ENCODE data around the gene SLC26A11.

SLC26A11 gene

GRCh38 chr17:80209765-80210164, 10.5 kb upstream of the SLC26A11 start:
- no peaks in the 10 kb centered on the region for H4K20me1 ChIP-seq
- TF ChIP-seq Cebpa-rat (IDR thresholded peaks at IDR 0.05), result no peak
- H3K4me3 ChIP-seq, result no peak overlapping the region
- no peak overlapping the region for H3K4me2 ChIP-seq
- no peaks in the 10 kb centered on the region for H3K36me3 ChIP-seq
- peaks cover 11% of the 10 kb centered on the region for H3K4me1 ChIP-seq
- no peaks in the 10 kb centered on the region for H3K9me3 ChIP-seq
- H3K27ac ChIP-seq, result no peak overlapping the region
- no peaks in the 10 kb centered on the region for H3K27me3 ChIP-seq
- H3K9ac ChIP-seq, result no peak overlapping the region

GRCh38 chr17:80210348-80211108, 9.7 kb upstream of the SLC26A11 start:
- peaks cover 10% of the 10 kb centered on the region for H3K4me1 ChIP-seq
- no peak overlapping the region; the same call in 1 of the 2 replicates for H3K4me2 ChIP-seq
- no peak overlapping the region for H3K27ac ChIP-seq
- TF ChIP-seq Cebpa-rat (IDR thresholded peaks at IDR 0.05), result no peak
- no peaks in the 10 kb centered on the region for H3K36me3 ChIP-seq
- no peaks in the 10 kb centered on the region for H3K27me3 ChIP-seq
- H3K9me3 ChIP-seq, result no peaks in the 10 kb centered on the region
- H3K4me3 ChIP-seq, result no peak overlapping the region
- no peak overlapping the region for H3K9ac ChIP-seq
- no peaks in the 10 kb centered on the region for H4K20me1 ChIP-seq

- Histone ChIP-seq H3K4me1 (peaks cover 10% of the 10 kb centered on the region), H4K20me1 (no peaks in the 10 kb centered on the region), H3K4me3 (no peak overlapping the region), H3K4me2 (no peak overlapping the region), H3K27ac (no peak overlapping the region), H3K27me3 (no peaks in the 10 kb centered on the region), H3K9ac (no peak overlapping the region), H3K36me3 (no peaks in the 10 kb centered on the region), H3K9me3 (no peaks in the 10 kb centered on the region)
- no peak for TF ChIP-seq Cebpa-rat (IDR thresholded peaks at IDR 0.05)
These were observed 8.1 kb upstream of the SLC26A11 start for GRCh38 chr17:80212109-80212508.

- Histone ChIP-seq H3K27me3 (no peaks in the 10 kb centered on the region), H3K9me3 (no peaks in the 10 kb centered on the region), H4K20me1 (peaks cover 1% of the 10 kb centered on the region), H3K4me2 (no peak overlapping the region), H3K9ac (no peak overlapping the region), H3K4me3 (no peak overlapping the region), H3K27ac (no peak overlapping the region), H3K36me3 (no peaks in the 10 kb centered on the region), H3K4me1 (peaks cover 10% of the 10 kb centered on the region)
- no peak for TF ChIP-seq Cebpa-rat (IDR thresholded peaks at IDR 0.05)
These were observed 7.7 kb upstream of the SLC26A11 start for GRCh38 chr17:80212511-80212910.

- Histone ChIP-seq H3K27ac (peak overlapping the region; percentile 53), H3K9ac (no peak overlapping the region), H3K4me1 (peaks cover 13% of the 10 kb centered on the region), H3K9me3 (no peaks in the 10 kb centered on the region), H4K20me1 (peaks cover 7% of the 10 kb centered on the region), H3K4me2 (peak overlapping the region; percentile 45), H3K27me3 (0 out of 2 replicates have a peak, but pooled peaks cover 1% of the 10 kb centered on the region), H3K4me3 (no peak overlapping the region), H3K36me3 (no peaks in the 10 kb centered on the region)
- TF ChIP-seq Cebpa-rat (IDR thresholded peaks at IDR 0.05), result no peak
These were observed 7.1 kb upstream of the SLC26A11 start for GRCh38 chr17:80212962-80213642.

GRCh38 chr17:80213643-80213975, 6.6 kb upstream of the SLC26A11 start:
- Histone ChIP-seq H4K20me1 (peaks cover 12% of the 10 kb centered on the region), H3K4me3 (no peak overlapping the region), H3K4me1 (peaks cover 19% of the 10 kb centered on the region), H3K9ac (no peak overlapping the region), H3K27ac (peak overlapping the region; percentile 53), H3K4me2 (peak overlapping the region; percentile 45), H3K27me3 (0 out of 2 replicates have a peak, but pooled peaks cover 5% of the 10 kb centered on the region), H3K36me3 (no peaks in the 10 kb centered on the region), H3K9me3 (no peaks in the 10 kb centered on the region)
- TF ChIP-seq Cebpa-rat (IDR thresholded peaks at IDR 0.05), result no peak

GRCh38 chr17:80214012-80214877, 6.0 kb upstream of the SLC26A11 start:
- Histone ChIP-seq H3K27ac (no peak overlapping the region), H3K27me3 (0 out of 2 replicates have a peak, but pooled peaks cover 5% of the 10 kb centered on the region), H3K9me3 (no peaks in the 10 kb centered on the region), H3K4me1 (peaks cover 25% of the 10 kb centered on the region), H4K20me1 (peaks cover 18% of the 10 kb centered on the region), H3K4me2 (no peak overlapping the region), H3K9ac (no peak overlapping the region), H3K4me3 (no peak overlapping the region), H3K36me3 (no peaks in the 10 kb centered on the region)
- no peak for TF ChIP-seq Cebpa-rat (IDR thresholded peaks at IDR 0.05)

GRCh38 chr17:80214878-80215210, 5.4 kb upstream of the SLC26A11 start:
- Histone ChIP-seq H3K4me1 (peaks cover 31% of the 10 kb centered on the region), H3K4me2 (no peak overlapping the region), H3K9ac (no peak overlapping the region), H3K27me3 (peaks cover 7% of the 10 kb centered on the region), H3K27ac (no peak overlapping the region), H4K20me1 (peaks cover 24% of the 10 kb centered on the region), H3K9me3 (no peaks in the 10 kb centered on the region), H3K4me3 (no peak overlapping the region), H3K36me3 (no peaks in the 10 kb centered on the region)
- no peak for TF ChIP-seq Cebpa-rat (IDR thresholded peaks at IDR 0.05)

GRCh38 chr17:80216473-80217456, 3.5 kb upstream of the SLC26A11 start:
- Histone ChIP-seq H3K27ac (no peak overlapping the region), H3K27me3 (peaks cover 26% of the 10 kb centered on the region), H3K4me1 (peaks cover 45% of the 10 kb centered on the region), H3K9me3 (no peaks in the 10 kb centered on the region), H3K9ac (no peak overlapping the region), H3K36me3 (no peaks in the 10 kb centered on the region), H3K4me2 (no peak overlapping the region), H4K20me1 (peaks cover 38% of the 10 kb centered on the region), H3K4me3 (no peak overlapping the region)
- no peak for TF ChIP-seq Cebpa-rat (IDR thresholded peaks at IDR 0.05)

Data from BLaER1 (cell line).